HG03064 (cell line): ENCODE results near the gene MYL11.
A peak's percentile ranks its signal among the peaks of the same experiment; 100 is the strongest.

Experiments used
- ATAC-seq: cut with Tn5 transposase; IDR thresholded peaks from one replicate; pipeline ENCODE4 v1.9.1; 2021; ENCODE audit warnings: low read depth; ENCODE audit not compliant: unreplicated experiment

Gene MYL11

DNA sequence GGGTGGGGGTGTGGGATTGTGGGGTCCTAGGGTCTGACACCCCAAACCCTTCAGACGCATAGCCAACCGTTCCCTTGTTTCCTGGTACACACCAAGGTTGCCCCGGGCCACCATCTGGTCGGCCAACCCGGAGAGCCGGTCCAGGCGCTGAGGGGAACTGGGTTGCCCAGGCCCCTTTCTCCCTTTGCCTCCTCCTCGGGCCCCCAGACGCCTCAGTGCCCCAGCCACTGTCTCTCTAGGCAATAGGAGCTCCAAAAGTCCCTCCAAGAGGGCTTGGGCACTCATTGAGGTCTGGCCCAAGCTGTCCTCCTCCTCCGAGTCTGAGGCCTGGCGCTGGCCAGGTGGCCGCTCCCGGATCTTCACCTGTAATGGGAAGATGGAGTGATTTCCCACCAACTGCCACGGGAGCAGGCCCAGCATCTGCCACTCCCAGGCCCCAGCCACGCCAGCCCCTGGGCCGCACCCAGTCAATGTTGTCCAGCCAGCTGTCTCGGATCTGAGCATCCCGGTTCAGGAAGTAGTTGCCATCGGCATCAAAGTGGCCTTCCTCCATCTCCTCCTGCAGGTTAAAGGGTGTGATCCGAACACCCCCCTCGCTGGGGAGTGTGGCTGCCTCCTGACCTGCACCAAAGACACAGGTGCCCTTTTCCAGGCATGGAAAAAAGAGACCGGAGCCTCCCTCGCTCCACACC is 21.0 kb upstream of the MYL11 start:
- no peak for ATAC-seq

DNA sequence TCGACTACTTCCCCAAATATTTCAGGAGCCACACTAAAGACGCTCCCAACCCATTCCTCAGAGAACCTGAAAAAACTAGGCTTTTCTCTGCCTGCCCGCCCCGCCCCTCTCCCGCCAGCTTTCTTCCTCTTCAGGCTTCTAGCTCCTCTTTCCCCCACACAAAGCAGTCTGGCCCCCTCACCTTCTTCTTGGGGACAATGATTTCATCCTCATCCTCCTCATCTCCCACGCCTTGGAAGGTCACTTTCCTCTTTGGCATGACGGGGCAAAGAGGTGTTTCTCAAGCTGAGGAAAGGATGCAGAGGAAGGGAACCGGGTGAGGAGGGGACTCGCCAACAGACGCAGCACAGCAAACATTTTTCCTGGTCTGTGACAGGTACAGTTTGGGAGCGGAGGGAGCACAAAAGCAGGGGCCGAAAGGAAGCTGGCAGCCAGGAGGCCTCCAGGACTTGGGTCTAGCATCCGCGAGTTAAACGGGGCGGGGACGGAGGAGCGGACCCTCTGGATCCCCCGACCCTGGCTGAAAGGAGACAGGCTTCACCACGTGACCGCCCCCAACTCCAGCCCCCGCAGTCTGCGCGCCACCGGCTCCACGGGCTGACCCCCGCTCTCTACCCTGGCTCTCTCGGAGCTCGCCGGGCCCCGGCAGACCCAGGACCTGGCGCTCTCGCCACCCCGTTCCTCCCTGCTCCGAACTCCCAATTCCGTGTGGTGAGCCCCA is 20.0 kb upstream of the MYL11 start:
- no peak for ATAC-seq

DNA sequence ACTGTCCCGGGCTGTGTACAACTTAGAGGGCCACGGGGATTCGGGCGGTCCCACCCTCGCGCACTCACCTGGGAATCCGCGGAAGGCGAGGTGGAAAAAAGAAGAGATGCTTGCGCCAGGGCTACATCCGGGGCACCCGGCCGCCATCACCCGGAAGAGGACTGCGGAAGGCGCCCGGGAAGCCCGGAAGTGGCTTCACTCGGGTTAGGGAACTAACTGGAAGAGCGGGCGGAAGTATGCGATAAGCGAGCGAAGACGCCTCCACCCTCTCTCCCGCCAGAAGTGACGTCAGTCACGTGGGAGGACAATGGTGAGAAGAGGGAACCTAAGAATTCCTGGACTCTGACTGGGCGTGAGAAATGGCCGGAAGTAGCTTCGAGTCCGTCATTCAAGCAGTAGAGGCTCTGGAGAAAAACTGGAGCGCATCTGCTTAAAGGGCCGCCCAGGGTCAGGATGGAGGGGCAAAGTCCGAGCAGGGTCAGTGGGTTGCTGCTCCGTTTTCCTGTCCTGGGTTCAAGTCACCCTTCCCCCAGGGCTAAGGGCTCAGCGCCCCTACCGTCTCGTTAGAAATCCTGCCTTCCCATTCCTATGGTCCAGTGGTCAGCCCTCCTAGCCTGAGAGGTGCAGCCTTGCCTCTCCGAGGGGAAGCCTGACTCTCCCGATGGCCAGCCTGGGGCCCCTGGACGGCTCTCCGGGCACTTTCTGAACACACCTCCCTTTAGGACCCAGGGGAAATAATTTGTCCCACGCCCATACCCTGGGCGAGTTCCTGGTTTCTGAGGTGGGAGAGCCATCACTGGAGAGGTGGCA is 19.3 kb upstream of the MYL11 start, which contains the start of gene CD2BP2:
Gene CD2BP2 (minus strand): TSS at position 165 of the 810 bp plus-strand sequence. CDS start 627 bp downstream, outside the sequence.
- peak; percentile 42 for ATAC-seq

DNA sequence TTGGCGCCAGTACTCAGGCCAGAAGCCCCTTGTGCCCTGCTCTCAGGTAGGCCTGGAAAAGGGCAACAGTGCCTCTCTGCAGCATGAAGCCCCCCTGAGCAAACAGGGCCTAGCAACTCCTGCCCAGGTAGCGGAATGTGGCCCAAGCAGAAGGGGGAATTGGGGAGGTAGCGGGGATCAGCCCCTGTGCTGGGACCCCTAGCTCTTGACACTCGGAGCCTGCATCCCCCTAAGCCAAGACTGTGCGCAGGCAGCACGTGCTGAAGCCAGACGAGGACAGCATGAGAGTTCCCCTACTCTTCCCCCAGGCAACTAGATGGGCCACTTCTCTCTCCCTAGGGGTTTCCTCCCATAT is 18.7 kb upstream of the MYL11 start:
- no peak for ATAC-seq

DNA sequence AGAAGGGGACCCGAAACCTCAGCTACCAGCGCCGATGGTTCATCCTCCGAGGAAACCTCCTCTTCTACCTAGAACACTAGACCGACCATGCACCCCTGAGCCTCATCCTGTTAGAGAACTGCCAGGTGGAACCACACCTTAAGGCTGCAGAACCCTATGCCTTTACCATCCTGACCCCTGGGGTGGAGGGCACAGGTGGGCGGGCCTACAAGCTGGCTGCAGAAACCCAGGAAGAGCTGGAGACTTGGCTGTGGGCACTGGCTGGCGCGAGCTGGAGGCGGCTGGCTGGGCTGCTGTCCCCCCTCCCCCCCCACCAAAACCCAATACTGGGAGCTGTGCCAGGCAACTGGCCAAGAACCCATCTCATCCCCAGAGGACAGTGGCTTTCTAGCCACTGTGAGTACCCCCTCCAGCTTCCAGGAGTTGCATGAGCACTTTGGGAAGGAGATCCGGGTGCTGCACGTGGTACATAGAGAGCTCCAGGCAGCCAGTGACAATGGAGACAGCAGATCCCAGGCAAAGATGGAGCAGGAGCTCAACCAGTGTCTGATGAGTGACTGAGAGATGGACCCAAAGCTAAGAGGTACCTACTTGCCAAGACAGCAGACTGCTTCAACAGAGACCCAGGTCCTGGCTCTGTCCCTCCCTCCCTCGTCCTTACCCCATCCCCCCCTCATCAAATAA is 18.1 kb upstream of the MYL11 start:
- no peak for ATAC-seq

DNA sequence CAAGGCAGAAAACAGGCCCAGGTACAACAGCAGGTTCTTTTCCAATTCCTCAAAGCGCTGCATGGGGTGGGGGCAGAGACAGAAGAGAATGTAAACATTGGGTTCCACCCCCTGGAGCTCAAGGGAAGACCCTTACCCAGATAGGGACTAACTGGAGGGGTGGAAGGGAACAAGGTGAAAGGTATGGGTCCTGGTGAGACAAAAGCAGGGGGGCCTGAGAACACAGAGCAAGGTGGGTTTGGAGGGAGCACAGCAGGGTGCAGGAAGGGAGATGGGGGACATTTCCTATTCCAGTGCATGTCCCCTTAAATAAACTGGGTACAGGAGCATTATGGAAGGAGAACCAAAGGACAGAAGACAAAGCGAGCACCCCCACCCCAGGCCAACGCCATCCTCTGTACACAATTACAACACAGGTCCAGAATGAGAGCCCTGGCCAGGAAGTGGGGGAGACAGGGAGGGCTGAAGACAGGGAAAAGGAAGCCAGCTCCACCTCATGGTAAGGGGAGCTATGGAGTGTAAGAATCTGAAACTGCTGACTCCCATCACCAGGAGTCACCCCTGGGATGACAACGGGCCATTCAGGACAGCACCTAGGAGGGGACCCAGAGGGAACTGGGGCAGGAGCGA is 17.4 kb upstream of the MYL11 start:
- no peak for ATAC-seq

DNA sequence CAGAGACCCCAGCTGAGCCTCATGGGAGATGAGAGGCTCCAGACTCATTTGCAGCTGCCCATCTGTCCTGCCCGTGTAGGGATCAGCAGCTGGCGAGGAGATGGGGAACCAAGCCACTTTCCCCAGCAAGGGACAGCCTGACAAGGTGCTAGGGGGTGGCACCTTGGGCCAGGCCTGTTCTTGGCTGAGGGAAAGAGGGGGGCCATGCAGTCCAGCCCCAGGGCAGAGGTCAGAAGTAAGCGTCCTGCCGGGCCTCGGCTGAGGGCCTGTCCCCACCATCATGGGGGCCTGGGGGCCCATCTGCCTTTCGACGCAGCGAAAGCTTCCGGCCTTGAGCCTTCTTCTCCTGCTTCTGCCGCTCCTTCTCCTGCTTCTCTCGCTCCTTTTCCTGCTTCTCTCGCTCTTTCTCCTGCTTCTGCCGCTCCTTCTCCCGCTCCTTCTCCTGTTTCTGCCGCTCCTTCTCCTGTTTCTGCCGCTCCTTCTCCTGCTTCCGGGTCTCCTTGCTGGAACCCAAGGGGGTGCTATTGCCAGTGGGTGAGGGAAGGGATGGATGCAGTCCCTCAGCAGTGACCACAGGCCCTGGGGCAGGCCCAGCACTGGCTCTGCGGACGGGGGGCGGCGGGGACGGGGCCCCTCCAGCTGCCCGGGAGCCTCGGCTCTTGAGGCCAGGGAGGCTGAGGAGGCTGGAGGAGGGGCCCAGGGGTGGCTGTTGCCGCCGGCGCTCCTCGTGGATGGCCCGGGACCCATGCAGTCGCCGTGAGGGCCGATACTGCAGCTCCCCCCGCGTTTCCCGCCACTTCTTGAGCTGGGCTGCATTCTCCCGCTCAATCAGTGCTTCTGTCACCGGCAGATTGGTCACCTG is 16.7 kb upstream of the MYL11 start:
- no peak for ATAC-seq

DNA sequence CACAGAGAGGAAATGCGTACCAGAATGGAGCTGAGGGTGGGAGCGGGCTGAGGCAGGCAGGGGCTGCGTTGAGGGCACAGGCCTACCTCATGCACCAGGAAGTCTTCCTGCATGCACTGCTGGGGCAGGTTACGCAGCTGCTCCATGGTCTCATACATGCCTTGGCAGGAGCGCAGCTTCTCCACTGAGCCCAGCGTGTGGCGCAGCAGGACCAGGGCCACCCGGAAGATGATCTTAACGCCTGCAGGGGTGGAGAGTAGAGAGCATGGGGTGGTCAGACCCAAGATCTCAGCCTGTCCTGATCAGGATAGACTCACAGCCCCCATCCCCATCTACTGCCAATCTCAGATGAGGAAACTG is 16.0 kb upstream of the MYL11 start:
- no peak for ATAC-seq

DNA sequence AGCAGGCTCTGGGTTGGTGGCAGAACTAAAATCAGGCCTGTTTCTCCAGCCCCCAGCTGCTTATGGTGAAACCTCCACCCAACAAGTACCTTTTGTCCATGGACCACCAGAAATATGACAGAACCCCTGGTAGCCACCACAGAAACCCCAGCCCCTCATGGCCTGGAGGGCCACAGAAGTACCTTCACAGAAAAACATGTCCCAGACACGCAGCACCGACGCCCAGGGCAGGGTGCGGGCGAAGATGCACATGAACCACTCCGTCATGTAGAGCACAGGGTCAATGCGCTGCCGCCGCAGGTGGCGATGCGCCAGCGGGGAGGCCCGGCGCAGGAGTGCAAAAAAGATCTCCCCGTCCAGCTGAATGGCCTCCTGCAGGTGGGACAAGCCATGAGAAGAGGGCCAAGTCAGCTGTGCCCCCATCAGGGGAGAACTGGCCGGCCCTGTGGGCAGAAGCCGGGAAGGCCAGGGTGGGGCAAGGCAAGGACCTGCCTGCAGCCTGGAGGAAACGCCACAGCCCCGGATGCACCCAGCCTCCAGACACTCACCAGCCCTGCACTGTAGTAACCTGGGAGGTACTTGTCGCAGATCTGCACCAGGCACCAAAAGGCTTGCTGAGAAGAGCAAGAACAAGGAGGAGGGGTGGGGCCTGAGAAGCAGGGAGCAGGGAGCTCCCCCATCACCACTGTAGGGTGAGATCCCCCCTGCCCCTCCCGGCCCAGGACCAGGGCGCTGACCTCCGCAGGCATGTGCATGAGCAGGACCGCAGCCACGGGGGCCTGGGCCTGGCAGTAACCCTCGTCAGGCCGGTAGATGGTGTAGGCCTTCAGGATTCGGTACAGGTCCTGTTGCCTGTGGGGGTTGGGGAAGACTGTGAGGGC is 15.4 kb upstream of the MYL11 start:
- ATAC-seq = no peak

DNA sequence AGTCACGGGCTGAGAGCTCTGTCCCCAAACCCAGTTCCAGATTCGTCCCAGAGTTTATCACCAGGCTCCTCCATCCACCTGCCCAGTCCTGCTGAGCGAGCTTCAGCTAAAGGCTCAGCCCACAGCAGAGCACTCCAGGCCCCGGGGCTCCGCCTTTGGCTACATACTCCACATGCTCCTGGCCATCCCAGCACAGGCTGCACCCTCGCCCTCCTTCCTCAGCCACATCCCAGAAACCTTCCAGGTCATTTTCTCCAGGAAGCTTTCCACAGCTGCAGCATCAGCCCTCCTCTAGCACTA is 14.8 kb upstream of the MYL11 start:
- ATAC-seq = no peak

DNA sequence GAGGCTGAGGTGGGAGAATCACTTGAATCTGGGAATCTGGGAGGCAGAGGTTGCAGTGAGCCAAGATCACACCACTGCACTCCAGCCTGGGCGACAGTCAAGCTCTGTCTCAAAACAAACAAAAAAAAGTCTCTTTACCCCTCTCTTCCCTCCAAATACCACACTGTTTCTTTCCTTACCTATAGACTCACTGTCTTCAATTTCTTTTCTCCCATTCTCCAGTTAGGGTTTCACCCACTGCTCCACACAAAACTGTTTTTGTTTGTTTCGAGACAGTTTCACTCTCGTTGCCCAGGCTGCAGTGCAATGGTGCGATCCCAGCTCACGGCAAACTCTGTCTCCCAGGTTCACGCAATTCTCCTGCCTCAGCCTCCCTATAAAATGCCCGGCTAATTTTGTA is 13.4 kb upstream of the MYL11 start:
- no peak for ATAC-seq

DNA sequence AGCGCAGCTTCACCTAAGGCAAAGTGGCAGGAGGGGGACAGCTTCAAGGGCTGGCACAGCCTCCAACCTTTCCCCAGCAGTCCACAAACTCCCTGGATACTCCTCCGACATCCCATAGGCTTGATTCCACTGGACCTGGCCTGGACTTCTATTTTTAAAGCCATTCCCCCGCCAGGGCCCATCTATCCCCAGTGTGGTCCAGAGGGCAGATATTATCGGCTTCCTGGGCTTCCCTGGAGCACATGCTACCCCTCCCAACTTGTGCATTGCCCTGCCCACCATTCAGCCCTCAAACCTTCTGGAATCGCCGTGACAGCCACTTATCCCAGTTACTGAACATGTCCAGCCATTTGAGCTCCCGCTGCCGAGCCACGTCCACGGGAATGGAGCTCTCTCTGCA is 9.4 kb upstream of the MYL11 start:
- no peak for ATAC-seq

DNA sequence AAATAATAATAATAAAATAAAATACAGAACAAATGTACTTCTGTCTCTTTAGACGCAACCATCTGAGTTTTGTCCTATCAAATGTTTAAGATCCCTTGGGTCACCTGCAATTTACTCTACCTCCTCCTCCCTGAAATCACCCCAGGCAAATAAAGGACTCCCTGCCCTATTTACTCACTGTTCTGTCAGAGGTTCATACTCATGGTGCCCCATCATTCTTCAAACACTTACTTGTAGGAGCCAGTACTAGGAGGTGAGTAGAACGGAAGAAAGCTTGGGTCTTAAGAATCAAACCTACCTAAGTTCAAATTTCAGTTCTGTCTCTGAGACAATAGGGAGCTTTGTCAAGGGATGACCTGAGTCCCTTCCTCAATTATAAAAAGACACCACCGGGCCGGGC is 8.1 kb upstream of the MYL11 start:
- ATAC-seq = no peak

DNA sequence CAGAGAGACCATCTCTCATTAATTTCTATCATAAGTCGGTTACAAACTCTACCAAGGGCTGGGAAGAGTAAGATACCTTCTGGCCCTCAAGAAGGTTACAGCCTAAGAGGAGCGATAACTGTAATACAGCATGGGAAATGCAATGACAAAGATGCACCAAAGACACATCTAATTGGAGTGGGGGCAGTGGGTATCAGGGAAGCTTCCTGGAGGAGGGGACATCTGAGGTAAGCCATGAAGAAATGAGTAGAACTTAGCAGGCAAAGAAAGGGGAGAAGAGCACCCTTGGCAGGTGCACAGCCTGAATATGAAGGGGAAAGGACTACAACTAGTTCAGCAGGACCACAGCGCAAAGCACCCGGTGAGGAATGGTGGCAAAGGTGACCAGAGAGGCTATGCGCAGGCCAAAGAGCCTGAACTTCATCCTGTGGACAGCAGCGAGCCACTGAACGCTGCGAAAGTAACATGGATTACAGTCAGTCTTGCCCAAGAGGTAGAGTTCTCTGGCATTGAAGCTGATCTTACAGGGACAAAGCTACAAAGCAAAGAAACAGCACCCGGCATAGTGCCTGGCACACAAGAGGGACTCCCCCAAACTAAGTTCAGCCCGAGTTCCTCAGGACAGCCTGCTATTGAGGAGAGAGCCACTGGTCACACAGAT is 7.1 kb upstream of the MYL11 start:
- no peak for ATAC-seq

DNA sequence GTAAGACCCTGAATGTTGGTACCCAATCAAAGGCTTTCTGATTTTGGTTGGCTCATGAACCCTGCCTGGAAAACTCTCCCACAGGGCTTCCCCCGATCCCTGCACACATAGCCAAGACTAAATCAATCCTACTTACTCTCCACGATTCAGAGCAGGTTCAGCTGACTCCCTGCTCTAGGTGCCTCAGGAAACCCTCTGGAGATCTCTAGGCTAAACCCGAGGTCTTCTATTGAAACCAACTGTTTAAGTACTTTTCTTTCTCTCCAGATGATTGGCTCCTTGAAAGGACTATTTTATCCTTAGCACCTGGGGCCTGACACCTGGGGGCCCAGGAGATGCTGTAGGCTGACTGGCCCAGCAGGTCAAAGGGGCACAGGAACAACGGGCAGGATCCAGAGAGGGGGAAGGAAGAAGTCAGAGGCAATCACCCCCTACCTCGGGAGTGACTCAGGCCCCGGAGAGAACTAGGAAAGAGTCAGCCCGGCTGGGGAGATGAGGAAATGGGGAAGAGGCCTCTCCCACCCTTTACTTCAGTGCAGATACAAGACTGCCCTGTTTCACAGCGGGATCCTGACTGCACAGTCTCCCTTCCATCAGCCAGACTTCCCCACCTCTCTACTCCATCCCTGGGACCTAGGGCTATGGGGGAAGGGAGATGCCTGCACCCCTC is 6.3 kb upstream of the MYL11 start:
- no peak for ATAC-seq

DNA sequence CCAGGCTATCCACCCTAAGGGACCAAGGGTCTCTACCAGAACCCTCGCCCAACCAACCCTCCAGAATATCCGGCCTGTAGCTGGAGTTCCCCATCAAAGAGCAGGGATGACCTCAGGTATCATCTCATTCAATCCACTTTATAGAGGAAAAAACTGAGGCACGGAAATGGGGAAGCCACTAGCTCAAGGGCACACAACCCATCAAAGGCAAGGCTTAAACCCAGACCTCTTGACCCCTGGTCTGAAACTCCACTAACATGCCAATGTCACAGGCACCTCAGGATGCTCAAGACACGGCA is 5.9 kb upstream of the MYL11 start:
- no peak for ATAC-seq

DNA sequence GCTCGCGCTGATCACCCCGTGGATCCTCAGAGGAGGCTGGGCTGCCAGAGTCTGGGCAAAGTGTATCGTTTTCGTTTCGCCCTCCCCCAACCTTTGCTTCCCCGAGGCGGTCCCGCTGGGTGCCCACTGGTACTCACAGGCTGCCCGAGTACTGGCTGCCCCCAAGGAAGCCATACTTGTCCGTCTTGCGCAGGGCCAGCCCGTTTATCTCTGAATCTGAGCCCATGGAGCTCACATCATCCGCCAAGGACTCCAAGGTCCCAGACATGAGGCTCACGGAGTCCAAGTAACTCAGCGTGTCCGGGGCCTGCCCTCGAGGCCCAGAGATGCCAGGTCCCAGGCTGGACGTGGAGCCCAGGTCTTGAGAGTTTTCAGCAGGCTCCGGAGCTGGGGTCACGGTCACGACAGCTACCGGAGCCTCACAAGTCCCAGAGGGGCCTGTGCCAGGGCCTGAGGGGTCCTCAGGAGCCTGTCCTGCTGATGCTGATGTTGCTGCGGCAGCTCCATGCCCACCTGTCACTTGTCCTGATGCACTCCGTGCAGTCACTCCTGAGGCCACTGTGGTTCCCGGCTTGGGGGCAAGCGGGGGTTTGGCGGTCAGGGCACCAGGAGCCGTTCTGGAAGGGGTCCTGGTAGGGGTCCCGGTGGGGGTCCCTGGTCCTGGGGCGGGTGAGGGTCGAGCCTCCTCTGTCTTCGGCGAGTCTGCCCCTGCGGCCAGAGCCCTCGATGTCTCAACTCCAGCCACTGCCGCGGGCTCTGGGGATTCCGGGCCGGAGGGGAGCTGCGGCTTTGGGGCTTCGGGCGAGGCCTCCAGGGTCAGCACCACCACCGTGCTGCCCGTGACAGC is 5.3 kb upstream of the MYL11 start:
- ATAC-seq = no peak
